Sigmoid colon (tissue), 7 donors: ENCODE measurements around the gene PYDC1. TPM values are rescaled to one million over a fixed set of nuclear protein-coding genes. Genes with fewer than 3 reads are reported as not detected.

ENCODE experiments used
- DNase-seq: peaks from one replicate; pipeline ENCODE4 v3.0.0-alpha.2; 2019
- H3K27ac ChIP-seq, 4 donors: fragments of 200-600 bp; sonication (generic); one replicate each; pipeline ENCODE4 v1.5.1; 2016 to 2019; ENCODE audit warnings: mild to moderate bottlenecking in 1 of 4
- H3K27me3 ChIP-seq, 3 donors: fragments of 200-600 bp; sonication (generic); one replicate each; pipeline ENCODE4 v1.5.1; 2019; ENCODE audit warnings: mild to moderate bottlenecking in 1 of 3
- H3K36me3 ChIP-seq, 4 donors: fragments of 200-600 bp; sonication (generic); one replicate each; pipeline ENCODE4 v1.5.1; 2016 to 2019
- H3K4me1 ChIP-seq, 4 donors: fragments of 200-600 bp; sonication (generic); one replicate each; pipeline ENCODE4 v1.5.1; 2017 to 2019
- H3K4me3 ChIP-seq, 4 donors: fragments of 200-600 bp; sonication (generic); one replicate each; pipeline ENCODE4 v1.5.1; 2017 to 2019; ENCODE audit warnings: mild to moderate bottlenecking in 2 of 4, moderate library complexity in 1 of 4
- H3K9me3 ChIP-seq, 4 donors: fragments of 200-600 bp in 3 of 4; sonication (generic) in 3 of 4; one replicate each; pipeline versions ENCODE4 v1.5.1 to v1.6.1; 2013 to 2019
- EP300 ChIP-seq, 4 donors: sonication (generic); formaldehyde crosslinking; IDR thresholded peaks; one replicate each; pipeline ENCODE4 v1.6.1; 2017; ENCODE audit warnings: antibody characterized with exemption in 4 of 4
- POLR2A ChIP-seq, 2 donors: fragments of 450-650 bp; IDR thresholded peaks; one replicate each; pipeline ENCODE4 v1.6.1; 2016; ENCODE audit warnings: antibody characterized with exemption in 2 of 2, mild to moderate bottlenecking in 2 of 2, moderate library complexity in 2 of 2
- POLR2AphosphoS5 ChIP-seq, 4 donors: sonication (generic); formaldehyde crosslinking; IDR thresholded peaks; one replicate each; pipeline ENCODE4 v1.6.1; 2017; ENCODE audit warnings: antibody characterized with exemption in 4 of 4
- WGBS, 2 donors: extraction: QIAGEN DNeasy Blood & Tissue Kit; methylation state at CpG; one replicate each; pipeline ENCODE4 v1.1.7; 2013; 5-methylcytosine and 5-hydroxymethylcytosine counted together
- intact Hi-C: fragments of 100-400 bp; cut with DNase I; formaldehyde crosslinking; loops from one replicate; pipeline ENCODE4 v1.15.1; 2023
- polyA plus RNA-seq, 3 donors: library from polyadenylated mRNA; stranded (reverse); fragments of 200-250 nt; gene quantifications; one replicate each; pipeline ENCODE4 v1.2.3, GENCODE V29; 2013
- total RNA-seq, 4 donors: library from RNA; depleted of rRNA; stranded (reverse); fragments of >200 nt; gene quantifications; one replicate each; pipeline ENCODE4 v1.1.0, GENCODE V29; 2016
- TF ChIP-seq, protein P1 (sequence below), 4 experiments: fragments of 450-650 bp in 3 of 4; fragments of 200-600 bp in 1 of 4; IDR thresholded peaks; one replicate each; pipeline ENCODE4 v1.5.1; 2016 to 2019; ENCODE audit warnings: antibody characterized with exemption in 4 of 4, mild to moderate bottlenecking in 3 of 4, moderate library complexity in 2 of 4
- donor health status: healthy with polysubstance abuse.
- donor health status: Bipolar disorder and iron deficiency.
- donor health status: healthy.

The PYDC1 gene
- total and polyA plus RNA-seq, 7 donors: 0.16 TPM; not detected in 6

DNA sequence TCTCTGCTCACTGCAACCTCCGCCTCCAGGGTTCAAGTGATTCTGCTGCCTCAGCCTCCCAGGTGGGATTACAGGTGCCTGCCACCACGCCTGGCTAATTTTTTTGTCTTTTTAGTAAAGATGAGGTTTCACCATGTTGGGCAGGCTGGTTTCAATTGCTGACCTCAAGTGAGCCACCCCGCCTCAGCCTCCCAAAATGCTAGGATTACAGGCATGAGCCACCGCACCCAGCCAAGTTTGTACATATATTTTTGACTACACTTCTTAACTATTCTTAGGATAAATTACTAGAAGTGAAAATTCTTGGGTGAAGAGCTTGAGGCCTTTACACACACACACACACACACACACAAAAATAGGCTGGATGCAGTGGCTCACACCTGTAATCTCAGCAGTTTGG lies 41.4 kb upstream of the PYDC1 start:
- WGBS, 2 donors: 84 to 87% methylated on average over 4 of the region's 4 CpGs
- no peak for TF ChIP-seq EP300 (IDR thresholded peaks at IDR 0.05)
- H3K9me3 ChIP-seq: no peaks in the 10 kb centered on the region
- peaks cover 0 to 3% (median 0%) of the 10 kb centered on the region in 3 donors for H3K27me3 ChIP-seq
- no peak overlapping the region for H3K27ac ChIP-seq
- H3K4me1 ChIP-seq: no peaks in the 10 kb centered on the region
- no peaks in the 10 kb centered on the region for H3K36me3 ChIP-seq
- intact Hi-C loops: no loop called here
- DNase-seq: no peak
- H3K4me3 ChIP-seq: no peak overlapping the region

DNA sequence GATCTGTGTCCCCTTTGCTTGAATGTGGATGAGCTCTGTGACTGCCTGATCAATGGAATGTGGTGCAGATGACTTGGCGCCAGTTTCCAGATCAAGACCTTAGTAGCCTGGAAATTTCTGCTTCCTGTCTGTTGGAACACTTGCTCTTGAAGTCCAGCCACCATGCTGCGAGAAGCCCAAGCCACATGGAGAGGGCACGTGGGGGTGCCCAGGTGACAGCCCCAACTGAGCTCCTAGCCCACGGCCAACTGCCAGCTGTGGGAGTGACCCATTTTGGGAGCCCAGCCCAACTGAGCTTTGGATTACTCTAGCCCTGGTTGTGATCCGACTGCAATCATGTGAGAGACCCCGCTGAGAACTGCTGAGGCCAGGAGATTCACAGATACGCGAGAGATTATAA lies 39.5 kb upstream of the PYDC1 start:
- intact Hi-C loops: no loop called here
- no peak overlapping the region for H3K27ac ChIP-seq
- no peak overlapping the region for H3K4me3 ChIP-seq
- peaks cover 0 to 3% (median 0%) of the 10 kb centered on the region in 3 donors for H3K27me3 ChIP-seq
- DNase-seq: no peak
- no peaks in the 10 kb centered on the region for H3K36me3 ChIP-seq
- no peaks in the 10 kb centered on the region for H3K4me1 ChIP-seq
- TF ChIP-seq POLR2A (IDR thresholded peaks at IDR 0.05) (no peak), EP300 (IDR thresholded peaks at IDR 0.05) (no peak), POLR2AphosphoS5 (IDR thresholded peaks at IDR 0.05) (no peak)
- TF ChIP-seq, protein P1, sequence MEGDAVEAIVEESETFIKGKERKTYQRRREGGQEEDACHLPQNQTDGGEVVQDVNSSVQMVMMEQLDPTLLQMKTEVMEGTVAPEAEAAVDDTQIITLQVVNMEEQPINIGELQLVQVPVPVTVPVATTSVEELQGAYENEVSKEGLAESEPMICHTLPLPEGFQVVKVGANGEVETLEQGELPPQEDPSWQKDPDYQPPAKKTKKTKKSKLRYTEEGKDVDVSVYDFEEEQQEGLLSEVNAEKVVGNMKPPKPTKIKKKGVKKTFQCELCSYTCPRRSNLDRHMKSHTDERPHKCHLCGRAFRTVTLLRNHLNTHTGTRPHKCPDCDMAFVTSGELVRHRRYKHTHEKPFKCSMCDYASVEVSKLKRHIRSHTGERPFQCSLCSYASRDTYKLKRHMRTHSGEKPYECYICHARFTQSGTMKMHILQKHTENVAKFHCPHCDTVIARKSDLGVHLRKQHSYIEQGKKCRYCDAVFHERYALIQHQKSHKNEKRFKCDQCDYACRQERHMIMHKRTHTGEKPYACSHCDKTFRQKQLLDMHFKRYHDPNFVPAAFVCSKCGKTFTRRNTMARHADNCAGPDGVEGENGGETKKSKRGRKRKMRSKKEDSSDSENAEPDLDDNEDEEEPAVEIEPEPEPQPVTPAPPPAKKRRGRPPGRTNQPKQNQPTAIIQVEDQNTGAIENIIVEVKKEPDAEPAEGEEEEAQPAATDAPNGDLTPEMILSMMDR (IDR thresholded peaks at IDR 0.05): no peak
- no peaks in the 10 kb centered on the region for H3K9me3 ChIP-seq
- 84 to 88% methylated on average over 8 of the region's 8 CpGs for WGBS, 2 donors

DNA sequence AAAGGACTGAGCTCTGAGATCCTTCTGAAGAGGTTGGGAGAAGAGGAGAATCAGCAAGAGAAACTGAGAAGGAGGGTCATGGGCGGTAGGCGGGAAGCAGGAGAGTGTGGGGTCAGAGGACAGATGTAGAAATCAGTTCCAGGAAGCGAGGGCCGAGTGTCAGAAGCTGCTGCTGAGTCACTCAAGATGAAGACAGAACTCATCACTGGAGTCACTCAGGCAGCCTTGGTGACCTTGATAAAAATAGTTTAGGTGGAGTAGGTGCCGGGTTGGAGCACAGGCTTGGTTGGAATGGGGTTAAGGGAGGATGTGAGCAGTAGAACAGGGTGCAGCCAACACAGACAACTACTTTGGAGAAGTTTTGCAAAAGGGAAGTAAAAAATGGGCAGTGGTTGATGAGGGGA lies 36.7 kb upstream of the PYDC1 start:
- Histone ChIP-seq H3K9me3 (no peaks in the 10 kb centered on the region), H3K36me3 (no peaks in the 10 kb centered on the region), H3K4me3 (no peak overlapping the region), H3K4me1 (no peaks in the 10 kb centered on the region), H3K27ac (no peak overlapping the region), H3K27me3 (peaks cover 0 to 6% (median 0%) of the 10 kb centered on the region in 3 donors)
- TF ChIP-seq POLR2AphosphoS5 (IDR thresholded peaks at IDR 0.05) (no peak), POLR2A (IDR thresholded peaks at IDR 0.05) (no peak), EP300 (IDR thresholded peaks at IDR 0.05) (no peak)
- TF ChIP-seq, protein P1 (IDR thresholded peaks at IDR 0.05): no peak
- DNase-seq: no peak
- intact Hi-C loops: no loop called here
- 42 to 44% methylated on average over 5 of the region's 5 CpGs for WGBS, 2 donors

DNA sequence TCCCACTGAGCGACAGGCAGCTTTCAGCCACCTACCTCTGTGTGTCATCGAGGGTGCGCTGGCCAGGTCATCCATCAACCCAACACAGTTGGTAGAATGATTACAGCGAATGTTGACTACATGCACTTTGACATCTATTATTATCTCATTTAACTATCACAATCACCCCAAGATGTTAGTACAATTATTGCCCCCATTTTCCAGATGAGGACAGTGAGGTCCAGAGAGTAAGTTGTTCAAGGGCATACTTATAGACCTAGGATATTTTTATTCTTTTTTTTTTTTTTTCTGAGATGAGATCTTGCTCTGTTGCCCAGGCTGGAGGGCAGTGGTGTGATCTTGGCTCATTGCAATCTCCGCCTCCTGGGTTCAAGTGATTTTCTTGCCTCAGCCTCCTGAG lies 34.5 kb upstream of the PYDC1 start:
- no peaks in the 10 kb centered on the region for H3K4me1 ChIP-seq
- H3K27ac ChIP-seq: no peak overlapping the region
- 94 to 98% methylated on average over 5 of the region's 5 CpGs for WGBS, 2 donors
- intact Hi-C loops: no loop called here
- no peaks in the 10 kb centered on the region for H3K36me3 ChIP-seq
- DNase-seq: no peak
- TF ChIP-seq, protein P1 (IDR thresholded peaks at IDR 0.05): no peak
- TF ChIP-seq POLR2A (IDR thresholded peaks at IDR 0.05) (no peak), POLR2AphosphoS5 (IDR thresholded peaks at IDR 0.05) (no peak), EP300 (IDR thresholded peaks at IDR 0.05) (no peak)
- H3K9me3 ChIP-seq: no peaks in the 10 kb centered on the region
- H3K4me3 ChIP-seq: no peak overlapping the region
- H3K27me3 ChIP-seq: peaks cover 0 to 7% (median 0%) of the 10 kb centered on the region in 3 donors

DNA sequence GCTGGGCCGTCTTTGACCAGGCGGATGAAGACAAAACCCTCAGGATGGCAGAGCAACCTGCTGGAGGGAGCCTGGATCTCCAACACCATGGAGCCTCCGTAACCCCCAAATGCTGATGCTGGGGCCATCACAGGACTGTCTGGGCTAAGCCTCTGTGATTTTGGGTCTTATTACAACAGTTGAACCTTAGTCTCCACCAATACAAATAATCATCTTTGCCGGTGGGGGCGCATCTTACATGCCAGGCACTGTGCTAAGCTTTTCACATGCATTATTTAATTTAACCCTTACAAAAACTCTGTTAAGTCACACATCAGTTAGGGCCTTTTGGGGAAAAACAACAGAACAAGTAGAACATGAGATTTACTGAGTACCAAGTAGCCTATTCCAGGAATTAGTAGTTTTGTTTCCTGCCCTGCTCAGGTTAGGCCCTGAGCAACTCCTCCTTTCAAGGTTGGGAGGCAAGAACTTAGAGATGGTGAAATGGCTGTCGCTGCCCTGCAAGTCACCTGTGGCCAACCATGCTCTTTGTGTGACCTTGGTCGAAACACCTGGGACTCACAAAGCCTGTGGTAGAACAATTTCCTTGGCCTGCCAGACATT lies 33.9 kb upstream of the PYDC1 start:
- Histone ChIP-seq H3K4me1 (no peaks in the 10 kb centered on the region), H3K27me3 (peaks cover 0 to 10% (median 0%) of the 10 kb centered on the region in 3 donors), H3K9me3 (no peaks in the 10 kb centered on the region), H3K4me3 (no peak overlapping the region), H3K27ac (no peak overlapping the region), H3K36me3 (no peaks in the 10 kb centered on the region)
- no peak for TF ChIP-seq EP300 (IDR thresholded peaks at IDR 0.05)
- TF ChIP-seq POLR2A (IDR thresholded peaks at IDR 0.05): no peak
- TF ChIP-seq POLR2AphosphoS5 (IDR thresholded peaks at IDR 0.05): no peak
- TF ChIP-seq, protein P1 (IDR thresholded peaks at IDR 0.05): no peak
- no peak for DNase-seq
- WGBS, 2 donors: 88 to 92% methylated on average over 7 of the region's 7 CpGs
- intact Hi-C loops: no loop called here
